GM12865 (cell line): ENCODE measurements around the gene PSME4.

Source experiments
- DNase-seq: peaks from one replicate; pipeline ENCODE4 v3.0.0; 2010; ENCODE audit warnings: low read depth
- H3K4me3 ChIP-seq: 2 replicates; pipeline ENCODE4 v1.5.1; 2011; ENCODE audit warnings: mild to moderate bottlenecking, low read depth, low read length, control low read depth
- CTCF ChIP-seq: IDR thresholded peaks from 2 replicates; pipeline ENCODE4 v1.5.1; 2011; ENCODE audit warnings: low read length, control low read depth, low read depth, inconsistent platforms; ENCODE audit not compliant: insufficient read depth; ENCODE audit errors: missing control alignments

The PSME4 gene

DNA sequence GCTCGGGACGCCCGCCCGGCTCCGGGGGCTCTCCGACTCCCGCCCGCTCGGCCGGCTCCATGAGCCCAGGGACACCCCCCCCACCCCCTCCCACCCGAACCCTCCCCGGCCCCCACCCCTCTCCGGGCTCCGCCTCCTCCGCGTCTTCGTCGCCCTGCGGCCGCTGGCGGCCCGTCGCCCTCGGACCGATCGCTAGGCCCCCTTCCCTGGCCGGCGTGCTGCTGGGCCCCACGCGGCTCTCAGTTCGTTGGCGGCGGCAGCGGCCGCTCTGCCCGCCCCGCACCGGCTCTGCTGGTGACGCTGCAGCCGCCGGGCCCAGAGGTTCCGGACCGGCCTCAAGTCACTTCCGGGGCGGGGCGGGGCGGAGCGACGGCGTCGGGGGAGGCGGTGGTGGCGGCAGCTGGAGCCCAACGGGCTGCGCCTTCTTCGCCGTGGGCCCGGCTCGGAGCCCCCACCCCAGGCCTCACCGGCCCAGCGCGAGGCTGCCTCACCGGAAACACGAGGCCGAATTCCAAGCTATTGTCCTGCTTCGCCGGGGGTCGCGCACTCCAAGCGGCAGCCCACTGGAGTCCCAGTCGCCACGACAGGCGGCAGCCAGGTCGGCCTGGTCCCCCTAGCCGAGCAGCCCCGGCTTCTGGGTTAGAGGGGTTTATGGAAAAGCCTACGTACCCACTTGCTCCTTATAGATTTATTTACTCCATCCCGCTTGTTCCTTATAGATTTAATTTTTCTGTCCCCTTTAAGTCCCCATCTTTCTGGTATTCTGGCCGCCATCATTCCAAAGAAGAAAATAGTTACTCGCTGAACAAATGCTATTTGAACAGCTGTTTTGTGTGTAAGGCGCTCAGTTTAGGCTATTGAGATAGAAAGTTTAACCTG, at the start of gene PSME4:
Gene PSME4 (minus strand): TSS at position 270 of the 879 bp plus-strand sequence. CDS start 209 bp downstream, at position 61.
- H3K4me3 ChIP-seq, result peak within 1 kb of the TSS; percentile 91
- no peak for TF ChIP-seq CTCF
- peak; percentile 93 for DNase-seq

- no peak overlapping the region for H3K4me3 ChIP-seq
- DNase-seq, result no peak
- no peak for TF ChIP-seq CTCF
Measured at GRCh38 chr2:54015798-54016699, 45.3 kb upstream of the PSME4 start.

GRCh38 chr2:54013996-54014395, 43.2 kb upstream of the PSME4 start:
- TF ChIP-seq CTCF, result no peak
- no peak overlapping the region for H3K4me3 ChIP-seq
- no peak for DNase-seq

GRCh38 chr2:54012538-54013141, 41.8 kb upstream of the PSME4 start:
- no peak overlapping the region for H3K4me3 ChIP-seq
- no peak for DNase-seq
- no peak for TF ChIP-seq CTCF

- H3K4me3 ChIP-seq, result no peak overlapping the region
- DNase-seq, result no peak
- no peak for TF ChIP-seq CTCF
Measured at GRCh38 chr2:54009549-54009948, 38.8 kb upstream of the PSME4 start.

GRCh38 chr2:54008439-54008838, 37.6 kb upstream of the PSME4 start:
- TF ChIP-seq CTCF, result no peak
- no peak for DNase-seq
- no peak overlapping the region for H3K4me3 ChIP-seq
